Measurements from ENCODE around the gene AK3.
"Not testable (repeated sequence)": the region's sequence is repeated elsewhere in the genome, so short reads cannot be mapped to it uniquely, and the experiment has no call there.

The AK3 gene

DNA sequence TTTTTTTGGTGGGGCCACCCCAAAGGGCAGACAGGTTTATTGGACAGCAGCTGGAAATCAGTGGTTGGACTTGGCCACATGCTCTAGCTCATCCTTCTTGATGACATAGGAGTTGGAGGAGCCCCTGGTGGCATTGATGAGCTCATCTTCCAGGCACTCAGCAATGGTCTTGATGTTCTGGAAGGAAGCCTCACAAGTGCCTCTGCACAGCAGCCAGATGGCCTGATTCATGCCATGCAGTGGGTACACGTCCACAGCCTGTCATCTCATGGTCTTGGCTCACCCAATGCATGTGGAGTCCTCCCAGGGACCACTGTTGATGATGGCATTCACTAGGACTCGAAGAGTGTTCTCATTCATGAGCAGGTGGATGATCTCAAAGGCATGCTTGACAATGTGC is 40.4 kb upstream of the AK3 start:
- ChIA-PET CTCF (no interaction called here), POLR2A (no interaction called here)
- TF ChIP-seq NFRKB (IDR thresholded peaks at IDR 0.05) (no peak), ZNF384 (IDR thresholded peaks at IDR 0.05) (no peak), TARDBP (IDR thresholded peaks at IDR 0.05) (no peak), SUZ12 (IDR thresholded peaks at IDR 0.05) (no peak), FOXM1 (IDR thresholded peaks at IDR 0.05; ENCODE audit: borderline replicate concordance) (no peak), HDGF (IDR thresholded peaks at IDR 0.05; ENCODE audit: borderline replicate concordance) (no peak), CTBP1 (IDR thresholded peaks at IDR 0.05; ENCODE audit: borderline replicate concordance) (no peak), SP1 (IDR thresholded peaks at IDR 0.05) (no peak)
- DNase-seq (ENCODE audit: extremely low spot score) = no peak

- ChIA-PET POLR2A (no interaction called here), CTCF (interaction anchor here (0.7 kb wide), 1 partner anchor 208 kb away, joined by 3 read pairs; no protein-coding TSS in a partner anchor)
- no peak for TF ChIP-seq NFRKB (IDR thresholded peaks at IDR 0.05)
- no peak for TF ChIP-seq HDGF (IDR thresholded peaks at IDR 0.05; ENCODE audit: borderline replicate concordance)
- TF ChIP-seq FOXA1 (IDR thresholded peaks at IDR 0.05) = no peak
- no peak for TF ChIP-seq ZNF384 (IDR thresholded peaks at IDR 0.05)
- no peak for TF ChIP-seq ARNT (IDR thresholded peaks at IDR 0.05)
- TF ChIP-seq LEF1 (IDR thresholded peaks at IDR 0.05; ENCODE audit: borderline replicate concordance) = no peak
- TF ChIP-seq ELF4 (IDR thresholded peaks at IDR 0.05) = no peak
- no peak for TF ChIP-seq FOXM1 (IDR thresholded peaks at IDR 0.05; ENCODE audit: borderline replicate concordance)
- no peak for TF ChIP-seq SUZ12 (IDR thresholded peaks at IDR 0.05)
- no peak for DNase-seq (ENCODE audit: extremely low spot score)
These were observed 39.6 kb upstream of the AK3 start for GRCh38 chr9:4780651-4781050.

- POLR2A ChIA-PET; CTCF ChIA-PET; DNase-seq (ENCODE audit: extremely low spot score): not testable (repeated sequence)
These were observed 34.0 kb upstream of the AK3 start for GRCh38 chr9:4774958-4775357.

GRCh38 chr9:4774209-4774608 is 33.2 kb upstream of the AK3 start:
- TF ChIP-seq SUZ12 (IDR thresholded peaks at IDR 0.05) (no peak), SP1 (IDR thresholded peaks at IDR 0.05) (no peak)
- POLR2A ChIA-PET = no interaction called here
- no peak for DNase-seq (ENCODE audit: extremely low spot score)
- CTCF ChIA-PET = no interaction called here

DNA sequence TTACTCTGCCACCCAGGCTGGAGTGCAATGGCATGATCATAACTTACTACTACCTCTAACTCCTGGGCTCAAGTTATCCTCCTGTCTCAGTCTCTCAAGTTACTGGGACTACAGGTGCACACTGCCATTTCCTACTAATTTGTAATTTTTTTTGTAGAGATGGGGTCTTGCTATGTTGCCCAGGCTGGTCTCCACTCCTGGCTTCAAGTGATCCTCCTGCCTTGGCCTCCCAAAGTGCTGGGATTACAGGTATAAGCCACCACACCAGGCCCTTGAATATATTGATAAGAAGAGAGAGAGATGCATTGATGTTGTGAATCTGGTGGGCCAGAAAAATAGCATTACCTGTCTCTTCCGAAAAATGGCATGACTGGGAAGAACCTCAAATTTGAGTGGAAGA is 30.8 kb upstream of the AK3 start:
- ChIA-PET POLR2A (no interaction called here), CTCF (no interaction called here)
- no peak for TF ChIP-seq ZNF384 (IDR thresholded peaks at IDR 0.05)
- no peak for TF ChIP-seq TARDBP (IDR thresholded peaks at IDR 0.05)
- no peak for TF ChIP-seq NFRKB (IDR thresholded peaks at IDR 0.05)
- TF ChIP-seq SP1 (IDR thresholded peaks at IDR 0.05) = no peak
- TF ChIP-seq, protein P1, sequence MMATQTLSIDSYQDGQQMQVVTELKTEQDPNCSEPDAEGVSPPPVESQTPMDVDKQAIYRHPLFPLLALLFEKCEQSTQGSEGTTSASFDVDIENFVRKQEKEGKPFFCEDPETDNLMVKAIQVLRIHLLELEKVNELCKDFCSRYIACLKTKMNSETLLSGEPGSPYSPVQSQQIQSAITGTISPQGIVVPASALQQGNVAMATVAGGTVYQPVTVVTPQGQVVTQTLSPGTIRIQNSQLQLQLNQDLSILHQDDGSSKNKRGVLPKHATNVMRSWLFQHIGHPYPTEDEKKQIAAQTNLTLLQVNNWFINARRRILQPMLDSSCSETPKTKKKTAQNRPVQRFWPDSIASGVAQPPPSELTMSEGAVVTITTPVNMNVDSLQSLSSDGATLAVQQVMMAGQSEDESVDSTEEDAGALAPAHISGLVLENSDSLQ (IDR thresholded peaks at IDR 0.05) = no peak
- TF ChIP-seq CTBP1 (IDR thresholded peaks at IDR 0.05; ENCODE audit: borderline replicate concordance) = no peak
- TF ChIP-seq FOXK2 (IDR thresholded peaks at IDR 0.05) = no peak
- TF ChIP-seq LEF1 (IDR thresholded peaks at IDR 0.05; ENCODE audit: borderline replicate concordance) = no peak
- no peak for TF ChIP-seq ELF4 (IDR thresholded peaks at IDR 0.05)
- no peak for TF ChIP-seq L3MBTL2 (conservative IDR thresholded peaks at IDR 0.05)
- TF ChIP-seq FOXA1 (IDR thresholded peaks at IDR 0.05) = no peak
- no peak for TF ChIP-seq ARNT (IDR thresholded peaks at IDR 0.05)
- no peak for TF ChIP-seq BHLHE40 (IDR thresholded peaks at IDR 0.05; ENCODE audit: borderline replicate concordance)
- TF ChIP-seq FOXM1 (IDR thresholded peaks at IDR 0.05; ENCODE audit: borderline replicate concordance) = no peak
- no peak for TF ChIP-seq SUZ12 (IDR thresholded peaks at IDR 0.05)
- no peak for DNase-seq (ENCODE audit: extremely low spot score)

DNA sequence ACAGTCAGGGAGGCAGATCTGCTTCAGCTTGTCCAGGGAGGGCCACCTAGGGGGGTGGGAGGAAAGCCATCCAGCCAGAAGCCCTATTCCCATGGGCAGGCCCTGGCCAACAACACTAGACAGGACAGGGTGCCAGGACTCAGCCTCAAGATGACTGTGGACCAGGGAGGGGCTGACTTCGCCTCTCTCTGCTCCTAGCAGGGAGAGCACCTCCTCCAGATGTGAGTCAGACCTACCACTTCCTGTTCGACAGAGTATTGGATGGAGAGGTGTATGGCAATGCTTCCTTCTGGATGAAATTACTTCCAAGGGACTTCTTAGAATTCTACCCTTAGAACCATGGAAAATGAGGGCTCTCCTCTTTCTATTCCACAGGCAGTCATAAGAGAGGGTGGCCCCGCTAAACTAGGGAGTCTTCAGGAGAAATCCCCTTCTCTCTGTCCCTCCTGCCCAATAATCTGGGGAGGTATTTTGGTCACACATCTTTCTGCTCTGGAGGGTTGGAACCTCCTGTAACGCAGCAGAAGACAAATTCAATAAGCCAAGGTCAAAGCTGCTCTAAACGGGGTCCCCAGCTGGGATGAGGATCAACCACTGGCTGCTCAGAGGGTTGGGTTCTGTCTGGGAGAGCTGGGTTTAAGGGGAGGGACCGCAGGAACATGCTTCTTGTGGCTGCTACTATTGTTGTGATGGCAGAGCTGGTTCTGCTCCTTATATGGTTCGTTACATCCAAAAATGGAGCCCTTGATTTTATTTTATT is 28.5 kb upstream of the AK3 start:
- POLR2A ChIA-PET = interaction anchor here (0.6 kb wide), 1 partner anchor 26 kb away, joined by 3 read pairs; no protein-coding TSS in a partner anchor
- no peak for TF ChIP-seq BHLHE40 (IDR thresholded peaks at IDR 0.05; ENCODE audit: borderline replicate concordance)
- TF ChIP-seq, protein P1 (IDR thresholded peaks at IDR 0.05) = no peak
- CTCF ChIA-PET = no interaction called here
- DNase-seq (ENCODE audit: extremely low spot score) = no peak

GRCh38 chr9:4768681-4769080 is 27.7 kb upstream of the AK3 start:
- ChIA-PET CTCF (no interaction called here), POLR2A (no interaction called here)
- TF ChIP-seq L3MBTL2 (conservative IDR thresholded peaks at IDR 0.05) (no peak), SUZ12 (IDR thresholded peaks at IDR 0.05) (no peak), FOXK2 (IDR thresholded peaks at IDR 0.05) (no peak), CTBP1 (IDR thresholded peaks at IDR 0.05; ENCODE audit: borderline replicate concordance) (no peak), ZNF384 (IDR thresholded peaks at IDR 0.05) (no peak), ARNT (IDR thresholded peaks at IDR 0.05) (no peak), FOXA1 (IDR thresholded peaks at IDR 0.05) (no peak), LEF1 (IDR thresholded peaks at IDR 0.05; ENCODE audit: borderline replicate concordance) (no peak), HDGF (IDR thresholded peaks at IDR 0.05; ENCODE audit: borderline replicate concordance) (no peak), NFRKB (IDR thresholded peaks at IDR 0.05) (no peak)
- TF ChIP-seq, protein P1 (IDR thresholded peaks at IDR 0.05) = no peak
- DNase-seq (ENCODE audit: extremely low spot score) = no peak

Measured in HEK293T (cell line).